HCT116 (cell line): ENCODE data around the gene ANAPC5. TPM values are rescaled to one million over a fixed set of nuclear protein-coding genes. Genes with fewer than 3 reads are reported as not detected.
"Not testable (repeated sequence)": the region's sequence is repeated elsewhere in the genome, so short reads cannot be mapped to it uniquely, and the experiment has no call there.

Experiments
- ATAC-seq: fragments of 200-7000 bp; cut with Tn5 transposase; 2 replicates; pipeline ENCODE4 v1.9.1; 2020; ENCODE audit warnings: mild to moderate bottlenecking, moderate library complexity
- BruUV-seq: library from RNA; stranded (reverse); fragments of 400-500 nt; replicated peaks from 2 replicates; lab custom pipeline; 2021; lab: Mats Ljungman, UMichigan
- CTCF ChIA-PET: fragments of 300-600 bp; sonication (Branson Sonifier 250); formaldehyde crosslinking; loops from one replicate; lab custom pipeline; 2021; ENCODE audit warnings: antibody characterized with exemption; lab: Charles Lee
- POLR2A ChIA-PET: fragments of 300-600, 350-600 bp; sonication (Branson Sonifier 250); formaldehyde crosslinking; loops from one replicate; lab custom pipeline; 2021; ENCODE audit warnings: antibody characterized with exemption; lab: Charles Lee
- RAD21 ChIA-PET, 2 experiments: fragments of 300-600 bp; sonication (Branson Sonifier 250); formaldehyde crosslinking; loops; one replicate each; lab custom pipeline; 2023; ENCODE audit warnings: low total read pairs in 2 of 2; ENCODE audit not compliant: uncharacterized antibody in 2 of 2, unreplicated experiment in 2 of 2, low non-redundant PET in 1 of 2; lab: Charles Lee
- DNase-seq: peaks from one replicate; pipeline ENCODE4 v3.0.0-alpha.2; 2010; ENCODE audit warnings: low read depth, low spot score
- H2AFZ ChIP-seq: fragments of 200-600 bp; shearing (Covaris generic), sonication (generic); 2 replicates; pipeline ENCODE4 v1.6.1; 2017; ENCODE audit warnings: low read depth, mixed run types, mixed read lengths, antibody characterized with exemption, low read length; ENCODE audit not compliant: poor library complexity, severe bottlenecking
- H3K27ac ChIP-seq: 2 replicates; pipeline ENCODE4 v1.5.1; 2012; ENCODE audit warnings: low read depth, low read length
- H3K27me3 ChIP-seq: fragments of 200-600 bp; sonication (generic); 2 replicates; pipeline ENCODE4 v1.6.1; 2016; ENCODE audit warnings: mixed run types, low read length, mixed read lengths; ENCODE audit not compliant: insufficient read depth
- H3K36me3 ChIP-seq, 2 experiments: fragments of 200-500 bp in 1 of 2; fragments of 200-600 bp in 1 of 2; sonication (Bioruptor generic) in 1 of 2; sonication (generic) in 1 of 2; 2 replicates each; pipeline versions ENCODE4 v1.5.1 to v1.6.1; 2014 to 2016; ENCODE audit warnings: low read length in 2 of 2, inconsistent platforms in 1 of 2, mixed read lengths in 1 of 2, mixed run types in 1 of 2; ENCODE audit not compliant: insufficient read depth in 2 of 2, control insufficient read depth in 1 of 2
- H3K4me1 ChIP-seq, 2 experiments: fragments of 200-600 bp in 1 of 2; sonication (generic) in 1 of 2; 2 replicates each; pipeline versions ENCODE4 v1.5.1 to v1.6.1; 2012 to 2017; ENCODE audit warnings: low read length in 2 of 2, inconsistent platforms in 1 of 2, mild to moderate bottlenecking in 1 of 2, mixed read lengths in 1 of 2, mixed run types in 1 of 2, moderate library complexity in 1 of 2; ENCODE audit not compliant: insufficient read depth in 2 of 2, control insufficient read depth in 1 of 2
- H3K4me2 ChIP-seq: fragments of 200-600 bp; sonication (generic); 2 replicates; pipeline ENCODE4 v1.6.1; 2017; ENCODE audit warnings: mixed run types, low read length, mixed read lengths
- H3K4me3 ChIP-seq, 2 experiments: fragments of 200-600 bp in 1 of 2; sonication (generic) in 1 of 2; replicated peaks in 1 of 2; 2 replicates each; pipeline ENCODE4 v1.5.1; 2011 to 2016; ENCODE audit warnings: low read length in 2 of 2, control low read depth in 1 of 2, low read depth in 1 of 2, mild to moderate bottlenecking in 1 of 2, mixed read lengths in 1 of 2, mixed run types in 1 of 2
- H3K79me2 ChIP-seq: fragments of 200-600 bp; sonication (generic); 2 replicates; pipeline ENCODE4 v1.6.1; 2017; ENCODE audit warnings: mild to moderate bottlenecking, mixed run types, low read length, moderate library complexity, mixed read lengths; ENCODE audit not compliant: insufficient read depth
- H3K9ac ChIP-seq: fragments of 200-600 bp; sonication (generic); 2 replicates; pipeline ENCODE4 v1.6.1; 2016; ENCODE audit warnings: low read length, mixed read lengths
- H3K9me2 ChIP-seq: fragments of 200-600 bp; sonication (generic), shearing (Covaris generic); 2 replicates; pipeline ENCODE4 v1.6.1; 2017; ENCODE audit warnings: mixed run types, mild to moderate bottlenecking, moderate library complexity; ENCODE audit not compliant: insufficient read depth
- H3K9me3 ChIP-seq, 2 experiments: fragments of 200-500 bp in 1 of 2; fragments of 200-600 bp in 1 of 2; sonication (Bioruptor generic) in 1 of 2; sonication (generic) in 1 of 2; 2 replicates each; pipeline ENCODE4 v1.6.1; 2014 to 2017; ENCODE audit warnings: low read length in 2 of 2, mixed read lengths in 2 of 2, inconsistent platforms in 1 of 2, low read depth in 1 of 2, mild to moderate bottlenecking in 1 of 2, mixed run types in 1 of 2, moderate library complexity in 1 of 2; ENCODE audit not compliant: control insufficient read depth in 1 of 2, insufficient read depth in 1 of 2
- H4K20me1 ChIP-seq: fragments of 200-600 bp; sonication (generic), shearing (Covaris generic); 2 replicates; pipeline ENCODE4 v1.6.1; 2017; ENCODE audit warnings: mixed run types, mild to moderate bottlenecking, moderate library complexity; ENCODE audit not compliant: insufficient read depth
- JUND ChIP-seq: IDR thresholded peaks from 2 replicates; pipeline ENCODE4 v1.6.1; 2012
- POLR2A ChIP-seq: IDR thresholded peaks from 2 replicates; pipeline ENCODE4 v1.7.0; 2011; ENCODE audit warnings: borderline replicate concordance; ENCODE audit not compliant: insufficient read depth, insufficient read length; ENCODE audit errors: extremely low read depth
- TCF7L2 ChIP-seq: IDR thresholded peaks from 2 replicates; pipeline ENCODE4 v1.7.0; 2011; ENCODE audit warnings: borderline replicate concordance, inconsistent platforms; ENCODE audit not compliant: insufficient read depth, insufficient read length; ENCODE audit errors: extremely low read depth
- intact Hi-C: fragments of 100-400 bp; cut with micrococcal nuclease; formaldehyde crosslinking; loops from 2 replicates; pipeline ENCODE4 v1.10.0; 2022
- total RNA-seq: library from RNA; stranded (reverse); gene quantifications from one replicate; pipeline ENCODE4 v1.2.1, GENCODE V29; 2021; ENCODE audit not compliant: unreplicated experiment
- TF ChIP-seq, protein P1 (sequence below), 3 experiments: fragments of 200-600 bp in 1 of 3; sonication (generic) in 1 of 3; IDR thresholded peaks in 2 of 3; conservative IDR thresholded peaks in 1 of 3; 2 replicates each; pipeline ENCODE4 v1.5.1; 2012 to 2017; ENCODE audit warnings: low read depth in 2 of 3, low read length in 2 of 3, antibody characterized with exemption in 1 of 3, borderline replicate concordance in 1 of 3, control low read depth in 1 of 3, mild to moderate bottlenecking in 1 of 3, mixed read lengths in 1 of 3, mixed run types in 1 of 3, moderate library complexity in 1 of 3; ENCODE audit not compliant: insufficient read depth in 1 of 3

Gene ANAPC5
- total RNA-seq, 1 experiment from 2014 or later = 112 TPM

GRCh38 chr12:121390856-121391255, 38.6 kb upstream of the ANAPC5 start:
- ChIA-PET CTCF (no interaction called here), POLR2A (no interaction called here), RAD21 (interaction anchor here in 1 of 2 experiments (0.8 kb wide), 1 partner anchor 9 kb away, joined by 3 read pairs; the partner anchor contains the start of gene RNF34)
- H3K27ac ChIP-seq = no peak overlapping the region
- H3K9me3 ChIP-seq = no peaks in the 10 kb centered on the region
- no peak overlapping the region for H3K4me2 ChIP-seq
- H3K79me2 ChIP-seq = no peaks in the 10 kb centered on the region
- peaks cover 0 to 6% of the 10 kb centered on the region in 2 experiments; a peak in 1 of 4 replicates for H3K4me1 ChIP-seq
- H3K36me3 ChIP-seq = no peaks in the 10 kb centered on the region
- ATAC-seq = no peak
- TF ChIP-seq JUND (no peak), POLR2A (no peak)
- TF ChIP-seq, protein P1, sequence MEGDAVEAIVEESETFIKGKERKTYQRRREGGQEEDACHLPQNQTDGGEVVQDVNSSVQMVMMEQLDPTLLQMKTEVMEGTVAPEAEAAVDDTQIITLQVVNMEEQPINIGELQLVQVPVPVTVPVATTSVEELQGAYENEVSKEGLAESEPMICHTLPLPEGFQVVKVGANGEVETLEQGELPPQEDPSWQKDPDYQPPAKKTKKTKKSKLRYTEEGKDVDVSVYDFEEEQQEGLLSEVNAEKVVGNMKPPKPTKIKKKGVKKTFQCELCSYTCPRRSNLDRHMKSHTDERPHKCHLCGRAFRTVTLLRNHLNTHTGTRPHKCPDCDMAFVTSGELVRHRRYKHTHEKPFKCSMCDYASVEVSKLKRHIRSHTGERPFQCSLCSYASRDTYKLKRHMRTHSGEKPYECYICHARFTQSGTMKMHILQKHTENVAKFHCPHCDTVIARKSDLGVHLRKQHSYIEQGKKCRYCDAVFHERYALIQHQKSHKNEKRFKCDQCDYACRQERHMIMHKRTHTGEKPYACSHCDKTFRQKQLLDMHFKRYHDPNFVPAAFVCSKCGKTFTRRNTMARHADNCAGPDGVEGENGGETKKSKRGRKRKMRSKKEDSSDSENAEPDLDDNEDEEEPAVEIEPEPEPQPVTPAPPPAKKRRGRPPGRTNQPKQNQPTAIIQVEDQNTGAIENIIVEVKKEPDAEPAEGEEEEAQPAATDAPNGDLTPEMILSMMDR (IDR thresholded peaks at IDR 0.05 in 2 of 3, conservative IDR thresholded peaks at IDR 0.05 in 1 of 3; ENCODE audit: borderline replicate concordance in 1 of 3, insufficient read depth in 1 of 3, low read depth in 2 of 3, low read length in 2 of 3) = no peak
- H4K20me1 ChIP-seq = no peaks in the 10 kb centered on the region
- no peak overlapping the region for H3K9ac ChIP-seq
- DNase-seq = no peak
- no peak overlapping the region for H2AFZ ChIP-seq
- intact Hi-C loops = no loop called here
- no peaks in the 10 kb centered on the region for H3K9me2 ChIP-seq
- H3K4me3 ChIP-seq = no peak overlapping the region
- no TSS peak for BruUV-seq
- H3K27me3 ChIP-seq = no peaks in the 10 kb centered on the region

- intact Hi-C loops = no loop called here
- H2AFZ ChIP-seq = no peak overlapping the region
- no peak overlapping the region for H3K4me3 ChIP-seq
- no peaks in the 10 kb centered on the region for H3K9me3 ChIP-seq
- no peaks in the 10 kb centered on the region for H4K20me1 ChIP-seq
- no peaks in the 10 kb centered on the region for H3K27me3 ChIP-seq
- ATAC-seq (no peak), DNase-seq (no peak)
- TF ChIP-seq TCF7L2 = no peak
- H3K9ac ChIP-seq = no peak overlapping the region
- POLR2A ChIA-PET = no interaction called here
- H3K27ac ChIP-seq = no peak overlapping the region
- no peaks in the 10 kb centered on the region for H3K9me2 ChIP-seq
- RAD21 ChIA-PET = no interaction called here
- no peak overlapping the region for H3K4me2 ChIP-seq
- CTCF ChIA-PET = no interaction called here
- no TSS peak for BruUV-seq
- H3K4me1 ChIP-seq = peaks cover 0 to 6% of the 10 kb centered on the region in 2 experiments; a peak in 1 of 4 replicates
- no peaks in the 10 kb centered on the region for H3K36me3 ChIP-seq
- no peaks in the 10 kb centered on the region for H3K79me2 ChIP-seq
Observed at GRCh38 chr12:121388421-121388981, 36.3 kb upstream of the ANAPC5 start.

- RAD21 ChIA-PET, POLR2A ChIA-PET, H3K4me2 ChIP-seq, H3K9me3 ChIP-seq, H3K36me3 ChIP-seq, H3K9ac ChIP-seq, CTCF ChIA-PET, H3K4me1 ChIP-seq, DNase-seq, H3K27ac ChIP-seq, H3K79me2 ChIP-seq, H3K4me3 ChIP-seq, H4K20me1 ChIP-seq, H3K27me3 ChIP-seq, H2AFZ ChIP-seq, H3K9me2 ChIP-seq, BruUV-seq, ATAC-seq, intact Hi-C loops: not testable (repeated sequence)
Observed at GRCh38 chr12:121384891-121385290, 32.7 kb upstream of the ANAPC5 start.
